Measurements from ENCODE around the gene ZNF283. TPM values are rescaled to one million over a fixed set of nuclear protein-coding genes. Genes with fewer than 3 reads are reported as not detected.

The ZNF283 gene
- total RNA-seq, 1 donor from 2014 or later, result 13.0 TPM

- peaks cover 3% of the 10 kb centered on the region for H3K36me3 Mint-ChIP-seq (ENCODE audit: unreplicated experiment)
- peaks cover 2% of the 10 kb centered on the region for H3K9me3 Mint-ChIP-seq (ENCODE audit: unreplicated experiment)
- H3K27ac Mint-ChIP-seq (ENCODE audit: unreplicated experiment), result no peak overlapping the region
- H3K4me1 Mint-ChIP-seq (ENCODE audit: low read depth, unreplicated experiment), result peaks cover under 1% of the 10 kb centered on the region
- TF ChIP-seq CTCF (IDR thresholded peaks at IDR 0.05; ENCODE audit: partially characterized antibody, unreplicated experiment), result no peak
- DNase-seq, result no peak
- H3K27me3 Mint-ChIP-seq (ENCODE audit: unreplicated experiment), result no peaks in the 10 kb centered on the region
- H3K4me3 Mint-ChIP-seq (ENCODE audit: unreplicated experiment), result no peak overlapping the region
Measured at GRCh38 chr19:43895727-43896308, 68.7 kb downstream of the ZNF283 start.

Other genes starting within 250 kb of the ZNF283 start
- 184 TPM for gene IRGQ, start 231.2 kb upstream of the ZNF283 start, total RNA-seq (ENCODE audit: unreplicated experiment)
- gene ZNF576, start 230.7 kb upstream of the ZNF283 start, total RNA-seq (ENCODE audit: unreplicated experiment), result 15.0 TPM
- gene SRRM5, start 215.2 kb upstream of the ZNF283 start, total RNA-seq (ENCODE audit: unreplicated experiment), result 0.51 TPM
- 139 TPM for gene ZNF428, start 207.7 kb upstream of the ZNF283 start, total RNA-seq (ENCODE audit: unreplicated experiment)
- gene CADM4, start 187.5 kb upstream of the ZNF283 start, total RNA-seq (ENCODE audit: unreplicated experiment), result 52.4 TPM
- gene PLAUR, start 157.2 kb upstream of the ZNF283 start, total RNA-seq (ENCODE audit: unreplicated experiment), result 2.9 TPM
- not detected for gene IRGC, start 111.2 kb upstream of the ZNF283 start, total RNA-seq (ENCODE audit: unreplicated experiment)
- gene SMG9, start 72.4 kb upstream of the ZNF283 start, total RNA-seq (ENCODE audit: unreplicated experiment), result 34.1 TPM
- gene KCNN4, start 46.3 kb upstream of the ZNF283 start, total RNA-seq (ENCODE audit: unreplicated experiment), result 0.44 TPM
- not detected for gene LYPD5, start 24.9 kb upstream of the ZNF283 start, total RNA-seq (ENCODE audit: unreplicated experiment)
- 3.0 TPM for gene ZNF404, start 56.6 kb downstream of the ZNF283 start, total RNA-seq (ENCODE audit: unreplicated experiment)
- gene ZNF45, start 108.0 kb downstream of the ZNF283 start, total RNA-seq (ENCODE audit: unreplicated experiment), result 12.1 TPM
- gene ZNF221, start 123.9 kb downstream of the ZNF283 start, total RNA-seq (ENCODE audit: unreplicated experiment), result 16.1 TPM
- 12.3 TPM for gene ZNF155, start 156.9 kb downstream of the ZNF283 start, total RNA-seq (ENCODE audit: unreplicated experiment)
- gene ZNF230, start 175.6 kb downstream of the ZNF283 start, total RNA-seq (ENCODE audit: unreplicated experiment), result 2.8 TPM
- gene ZNF222, start 198.1 kb downstream of the ZNF283 start, total RNA-seq (ENCODE audit: unreplicated experiment), result 12.2 TPM
- 7.6 TPM for gene ZNF223, start 224.7 kb downstream of the ZNF283 start, total RNA-seq (ENCODE audit: unreplicated experiment)
- 3.9 TPM for gene ZNF284, start 244.8 kb downstream of the ZNF283 start, total RNA-seq (ENCODE audit: unreplicated experiment)